ENCODE data around the gene UROC1. TPM values are rescaled to one million over a fixed set of nuclear protein-coding genes. Genes with fewer than 3 reads are reported as not detected.

UROC1 gene
- total and polyA plus RNA-seq, 2 experiments from 2014 or later, result not detected

GRCh38 chr3:126551121-126551838 is 33.7 kb upstream of the UROC1 start:
- no peak overlapping the region for H3K27ac ChIP-seq (ENCODE audit: low read depth)
- no peaks in the 10 kb centered on the region for H3K36me3 Mint-ChIP-seq (ENCODE audit: low read depth)
- DNase-seq (ENCODE audit: low spot score), result no peak
- H3K4me2 ChIP-seq, result no peak overlapping the region
- peaks cover 15% of the 10 kb centered on the region for H3K27me3 Mint-ChIP-seq (ENCODE audit: insufficient read depth, low read depth, poor library complexity)
- H3K4me3 Mint-ChIP-seq, result no peak overlapping the region
- peaks cover 18% of the 10 kb centered on the region for H3K4me1 ChIP-seq (ENCODE audit: insufficient read depth)
- H4K20me1 ChIP-seq (replicated peaks; ENCODE audit: insufficient read depth), result no peaks in the 10 kb centered on the region
- no peak overlapping the region; the same call in 1 of the 2 replicates for H3K27ac Mint-ChIP-seq
- H3K4me1 Mint-ChIP-seq, result peaks cover 40% of the 10 kb centered on the region
- H3K27me3 ChIP-seq (ENCODE audit: insufficient read depth), result no peaks in the 10 kb centered on the region
- no peaks in the 10 kb centered on the region for H3K36me3 ChIP-seq (ENCODE audit: insufficient read depth)
- no peak for ATAC-seq
- TF ChIP-seq EZH2phosphoT487 (IDR thresholded peaks at IDR 0.05; ENCODE audit: unreplicated experiment) (no peak), STAT1 (IDR thresholded peaks at IDR 0.05; ENCODE audit: unreplicated experiment) (no peak), ZNF114 (CRISPR knock-in tag; IDR thresholded peaks at IDR 0.05) (no peak), ETS1 (IDR thresholded peaks at IDR 0.05) (no peak), CREB1 (CRISPR knock-in tag; IDR thresholded peaks at IDR 0.05; ENCODE audit: low read depth) (no peak), ZNF331 (CRISPR knock-in tag; IDR thresholded peaks at IDR 0.05; ENCODE audit: low read depth) (no peak), POLR2AphosphoS5 (IDR thresholded peaks at IDR 0.05; ENCODE audit: low read depth) (no peak), CTCF (conservative IDR thresholded peaks at IDR 0.05; ENCODE audit: low read depth in 2 of 2) (no peak), EZH2 (IDR thresholded peaks at IDR 0.05; ENCODE audit: low read depth, unreplicated experiment) (no peak)
- no peak overlapping the region for H3K4me3 ChIP-seq
- H3F3A ChIP-seq (replicated peaks; ENCODE audit: low read depth), result no peaks in the 10 kb centered on the region
- no peaks in the 10 kb centered on the region for H3K79me2 ChIP-seq (replicated peaks; ENCODE audit: insufficient read depth)
- H3K9me3 Mint-ChIP-seq, result no peaks in the 10 kb centered on the region; the same call in 2 of the 3 replicates
- no peak overlapping the region for H2AFZ ChIP-seq
- H3K9me2 ChIP-seq (ENCODE audit: insufficient read depth), result no peaks in the 10 kb centered on the region

- no peaks in the 10 kb centered on the region for H3K36me3 Mint-ChIP-seq (ENCODE audit: low read depth)
- H3K4me3 Mint-ChIP-seq, result no peak overlapping the region
- Histone ChIP-seq H3K4me2 (no peak overlapping the region), H3K79me2 (replicated peaks; ENCODE audit: insufficient read depth) (no peaks in the 10 kb centered on the region), H3K4me1 (ENCODE audit: insufficient read depth) (peaks cover 18% of the 10 kb centered on the region), H3K27ac (ENCODE audit: low read depth) (no peak overlapping the region), H3K4me3 (no peak overlapping the region), H2AFZ (no peak overlapping the region), H4K20me1 (replicated peaks; ENCODE audit: insufficient read depth) (no peaks in the 10 kb centered on the region), H3F3A (replicated peaks; ENCODE audit: low read depth) (no peaks in the 10 kb centered on the region), H3K27me3 (ENCODE audit: insufficient read depth) (no peaks in the 10 kb centered on the region), H3K36me3 (ENCODE audit: insufficient read depth) (no peaks in the 10 kb centered on the region), H3K9me2 (ENCODE audit: insufficient read depth) (no peaks in the 10 kb centered on the region)
- no peaks in the 10 kb centered on the region; the same call in 2 of the 3 replicates for H3K9me3 Mint-ChIP-seq
- peaks cover 16% of the 10 kb centered on the region for H3K27me3 Mint-ChIP-seq (ENCODE audit: insufficient read depth, low read depth, poor library complexity)
- H3K27ac Mint-ChIP-seq, result no peak overlapping the region; the same call in 1 of the 2 replicates
- DNase-seq (ENCODE audit: low spot score), result no peak
- peaks cover 40% of the 10 kb centered on the region for H3K4me1 Mint-ChIP-seq
- no peak for ATAC-seq
- TF ChIP-seq POLR2AphosphoS5 (IDR thresholded peaks at IDR 0.05; ENCODE audit: low read depth) (no peak), REST (IDR thresholded peaks at IDR 0.05; ENCODE audit: unreplicated experiment) (no peak), EZH2phosphoT487 (IDR thresholded peaks at IDR 0.05; ENCODE audit: unreplicated experiment) (no peak), CREB1 (CRISPR knock-in tag; IDR thresholded peaks at IDR 0.05; ENCODE audit: low read depth) (no peak)
Observed at GRCh38 chr3:126550488-126551051, 33.0 kb upstream of the UROC1 start.
